OCI-LY1 (cell line): Measurements from ENCODE around the gene RFPL2.

ENCODE experiments used
- EZH2 ChIP-seq: fragments of 200-600 bp; sonication (generic), shearing (Covaris generic); IDR thresholded peaks from 2 replicates; pipeline ENCODE4 v1.8.0; 2017; ENCODE audit warnings: borderline replicate concordance, mixed run types, mild to moderate bottlenecking, antibody characterized with exemption, low read length, moderate library complexity, mixed read lengths
- TF ChIP-seq, protein P1 (sequence below): fragments of 200-600 bp; sonication (generic), shearing (Covaris generic); IDR thresholded peaks from 2 replicates; pipeline ENCODE4 v1.5.1; 2017; ENCODE audit warnings: mild to moderate bottlenecking, antibody characterized with exemption, low read length, moderate library complexity, mixed read lengths

DNA sequence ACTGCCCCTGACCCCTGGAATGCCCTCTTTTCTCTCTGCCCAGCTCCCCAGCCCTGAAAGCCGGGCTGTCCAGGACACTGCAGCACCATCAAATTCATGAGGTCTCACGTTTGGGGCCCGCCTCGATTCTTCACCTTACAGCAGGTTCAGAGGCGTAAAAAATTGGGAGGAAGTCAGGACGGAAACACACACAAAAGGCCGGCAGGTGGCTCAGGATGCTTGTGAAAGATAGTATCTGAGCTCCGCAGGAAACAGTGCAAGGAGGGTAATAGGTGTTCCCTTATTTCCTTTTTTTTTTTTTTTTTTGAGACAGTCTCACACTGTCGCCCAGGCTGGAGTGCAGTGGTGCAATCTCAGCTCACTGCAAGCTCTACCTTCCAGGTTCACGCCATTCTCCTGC is 4.1 kb downstream of the RFPL2 start:
- TF ChIP-seq, protein P1, sequence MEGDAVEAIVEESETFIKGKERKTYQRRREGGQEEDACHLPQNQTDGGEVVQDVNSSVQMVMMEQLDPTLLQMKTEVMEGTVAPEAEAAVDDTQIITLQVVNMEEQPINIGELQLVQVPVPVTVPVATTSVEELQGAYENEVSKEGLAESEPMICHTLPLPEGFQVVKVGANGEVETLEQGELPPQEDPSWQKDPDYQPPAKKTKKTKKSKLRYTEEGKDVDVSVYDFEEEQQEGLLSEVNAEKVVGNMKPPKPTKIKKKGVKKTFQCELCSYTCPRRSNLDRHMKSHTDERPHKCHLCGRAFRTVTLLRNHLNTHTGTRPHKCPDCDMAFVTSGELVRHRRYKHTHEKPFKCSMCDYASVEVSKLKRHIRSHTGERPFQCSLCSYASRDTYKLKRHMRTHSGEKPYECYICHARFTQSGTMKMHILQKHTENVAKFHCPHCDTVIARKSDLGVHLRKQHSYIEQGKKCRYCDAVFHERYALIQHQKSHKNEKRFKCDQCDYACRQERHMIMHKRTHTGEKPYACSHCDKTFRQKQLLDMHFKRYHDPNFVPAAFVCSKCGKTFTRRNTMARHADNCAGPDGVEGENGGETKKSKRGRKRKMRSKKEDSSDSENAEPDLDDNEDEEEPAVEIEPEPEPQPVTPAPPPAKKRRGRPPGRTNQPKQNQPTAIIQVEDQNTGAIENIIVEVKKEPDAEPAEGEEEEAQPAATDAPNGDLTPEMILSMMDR, result peak; percentile 15; the same call in 1 of the 2 replicates
- no peak for TF ChIP-seq EZH2
